NT2/D1 (cell line): ENCODE measurements around the gene ANKRD2.

ENCODE experiments used
- DNase-seq: peaks from one replicate; pipeline ENCODE4 v3.0.0-alpha.2; 2011; ENCODE audit warnings: low read depth, low spot score
- H3K27me3 ChIP-seq: 2 replicates; pipeline ENCODE4 v1.6.0; 2011; ENCODE audit warnings: mild to moderate bottlenecking; ENCODE audit not compliant: insufficient read length, insufficient read depth
- H3K36me3 ChIP-seq: 2 replicates; pipeline ENCODE4 v1.6.1; 2011; ENCODE audit warnings: mild to moderate bottlenecking, low read length, mixed read lengths; ENCODE audit not compliant: insufficient read depth, insufficient read length
- H3K4me1 ChIP-seq: 2 replicates; pipeline ENCODE4 v1.5.1; 2011; ENCODE audit not compliant: insufficient read depth, insufficient read length
- H3K4me3 ChIP-seq: 2 replicates; pipeline ENCODE4 v1.5.1; 2011; ENCODE audit warnings: low read depth; ENCODE audit not compliant: insufficient read length
- H3K9ac ChIP-seq: 2 replicates; pipeline ENCODE4 v1.6.0; 2011; ENCODE audit warnings: low read depth; ENCODE audit not compliant: insufficient read length
- H3K9me3 ChIP-seq: 2 replicates; pipeline ENCODE4 v1.5.1; 2011; ENCODE audit warnings: mild to moderate bottlenecking, low read length; ENCODE audit not compliant: insufficient read depth
- SUZ12 ChIP-seq: IDR thresholded peaks from 2 replicates; pipeline ENCODE4 v1.6.1; 2011; ENCODE audit not compliant: insufficient read length, insufficient read depth; ENCODE audit errors: extremely low read depth
- YY1 ChIP-seq: IDR thresholded peaks from 2 replicates; pipeline ENCODE4 v1.6.1; 2011; ENCODE audit not compliant: insufficient read length, insufficient read depth
- ZNF274 ChIP-seq: IDR thresholded peaks from 2 replicates; pipeline ENCODE4 v1.6.1; 2011; ENCODE audit warnings: mild to moderate bottlenecking, low read depth, low read length

ANKRD2 gene

DNA sequence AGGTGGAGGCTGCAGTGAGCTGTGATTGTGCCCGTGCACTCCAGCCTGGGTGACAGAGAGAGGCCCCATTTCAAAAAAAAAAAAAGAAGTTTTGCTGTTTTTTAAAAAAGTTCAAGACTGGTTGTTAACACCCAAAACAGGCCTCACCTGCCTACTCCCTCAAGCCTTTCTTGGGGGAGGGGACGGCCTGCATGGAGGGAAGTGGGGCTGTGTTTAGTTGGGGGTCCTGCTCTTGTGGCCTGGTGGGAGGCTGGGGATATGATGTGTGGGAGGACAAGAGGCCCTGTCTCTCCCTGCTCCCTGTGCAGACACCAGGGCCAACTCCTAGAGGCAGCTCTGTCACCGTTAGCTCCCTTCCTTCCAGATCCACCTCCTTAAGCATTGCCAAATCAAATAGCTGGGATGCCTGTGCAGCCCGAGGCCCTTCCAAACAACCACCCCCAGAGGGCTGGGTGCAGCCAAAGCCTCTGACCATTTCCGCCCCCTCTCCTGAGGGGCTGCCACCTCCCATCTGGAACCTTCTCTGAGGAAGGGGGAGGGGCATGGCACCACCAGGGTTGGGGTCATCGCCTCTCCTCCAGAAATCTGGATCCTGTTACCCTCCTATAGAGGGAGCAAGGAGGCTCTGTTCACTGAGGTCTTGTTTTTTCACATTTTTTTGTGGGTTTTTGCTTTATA is 32.9 kb upstream of the ANKRD2 start:
- no peak overlapping the region for H3K9ac ChIP-seq
- no peak overlapping the region for H3K4me3 ChIP-seq

DNA sequence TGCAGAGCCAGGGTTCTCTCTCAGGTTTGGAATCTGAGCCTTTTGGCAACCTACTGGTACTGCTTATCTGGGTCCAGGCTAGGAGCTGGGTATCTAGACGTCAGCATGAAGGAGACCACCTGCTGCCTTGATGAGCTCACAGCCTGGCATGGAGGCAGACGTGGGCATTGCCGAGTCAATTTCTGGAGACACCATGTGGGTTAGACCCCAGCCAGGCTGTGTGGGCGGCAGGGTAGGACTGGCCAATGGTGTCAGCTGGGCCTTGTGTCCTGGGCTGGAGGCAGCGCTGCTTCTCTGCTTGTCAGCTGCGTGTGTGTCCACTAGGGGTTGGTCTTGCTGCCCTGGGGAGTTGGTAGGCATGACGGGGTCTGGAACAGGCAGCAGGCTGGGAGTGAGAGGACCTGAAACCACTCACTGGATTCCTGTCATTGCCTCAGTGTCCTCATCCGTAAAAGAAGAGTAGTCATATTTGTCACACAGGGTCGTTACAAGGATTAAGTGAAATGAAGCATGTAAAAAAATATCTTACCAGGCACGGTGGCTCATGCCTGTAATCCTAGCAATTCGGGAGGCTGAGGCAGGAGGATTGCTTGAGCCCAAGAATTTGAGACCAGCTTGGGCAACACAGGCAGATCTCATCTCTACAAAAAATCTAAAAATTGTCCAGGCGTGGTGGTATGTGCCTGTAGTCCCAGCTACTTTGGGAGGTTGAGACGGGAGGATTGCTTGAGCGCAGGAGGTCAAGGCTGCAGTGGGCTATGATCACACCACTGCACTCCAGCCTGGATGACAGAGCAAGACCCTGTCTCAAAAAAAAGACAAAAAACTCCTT is 31.7 kb upstream of the ANKRD2 start:
- DNase-seq = no peak
- Histone ChIP-seq H3K4me3 (no peak overlapping the region), H3K9me3 (no peaks in the 10 kb centered on the region), H3K4me1 (peaks cover 16% of the 10 kb centered on the region), H3K36me3 (no peaks in the 10 kb centered on the region), H3K9ac (no peak overlapping the region), H3K27me3 (no peaks in the 10 kb centered on the region)
- no peak for TF ChIP-seq YY1
- no peak for TF ChIP-seq SUZ12
- TF ChIP-seq ZNF274 = no peak

More for the DNA sequence above, 32.9 kb upstream of the ANKRD2 start:
- Histone ChIP-seq H3K4me1 (peaks cover 16% of the 10 kb centered on the region), H3K27me3 (no peaks in the 10 kb centered on the region), H3K36me3 (no peaks in the 10 kb centered on the region), H3K9me3 (no peaks in the 10 kb centered on the region)
- no peak for DNase-seq
- TF ChIP-seq YY1 (no peak), ZNF274 (no peak), SUZ12 (no peak)

DNA sequence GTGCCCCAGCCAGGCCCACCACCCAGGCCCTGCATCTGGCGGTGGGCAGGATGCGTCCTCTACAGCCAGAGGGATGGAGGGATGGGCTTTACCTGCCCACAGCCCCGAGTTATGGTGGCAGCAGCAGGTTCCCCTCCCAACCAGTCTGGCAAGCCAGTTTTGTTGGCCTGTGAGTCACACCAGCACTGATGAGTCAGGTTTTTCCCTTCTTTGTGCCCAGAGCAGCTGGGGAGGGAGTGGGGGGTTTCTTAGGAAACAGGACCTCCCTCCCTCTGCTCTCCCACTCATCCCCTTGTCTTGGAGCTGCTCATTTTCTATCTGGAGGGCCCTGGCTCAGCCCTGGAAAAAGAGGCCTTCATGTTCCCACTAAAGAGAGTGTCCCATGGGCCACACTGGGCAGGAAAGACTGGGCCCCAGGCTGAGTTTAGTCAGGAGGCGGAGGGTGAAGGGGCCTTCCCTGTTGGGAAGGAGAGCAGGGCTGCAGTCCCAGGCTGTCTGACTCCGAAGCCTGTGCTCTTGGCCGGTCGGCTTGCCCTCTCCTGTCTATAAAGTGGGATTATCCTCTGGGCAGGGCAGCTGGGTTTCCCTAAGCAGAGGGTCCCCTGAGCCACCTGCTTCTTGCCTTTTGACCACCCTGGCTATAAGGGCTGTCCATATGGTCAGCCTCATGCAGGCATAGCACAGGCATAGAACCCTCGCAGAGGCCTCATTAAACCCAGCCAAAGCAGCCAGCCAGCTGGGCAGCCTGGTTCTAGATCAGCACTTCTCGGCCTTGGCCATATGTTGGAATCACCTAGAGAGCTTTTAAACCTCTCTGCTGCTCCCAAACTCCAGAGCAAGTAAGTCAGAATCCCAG is 30.2 kb upstream of the ANKRD2 start:
- Histone ChIP-seq H3K4me3 (no peak overlapping the region), H3K9me3 (no peaks in the 10 kb centered on the region), H3K36me3 (no peaks in the 10 kb centered on the region), H3K9ac (peak overlapping the region; percentile 58), H3K27me3 (no peaks in the 10 kb centered on the region), H3K4me1 (peaks cover 21% of the 10 kb centered on the region)
- TF ChIP-seq ZNF274 = no peak
- TF ChIP-seq YY1 = no peak
- TF ChIP-seq SUZ12 = no peak
- DNase-seq = peak; percentile 55

DNA sequence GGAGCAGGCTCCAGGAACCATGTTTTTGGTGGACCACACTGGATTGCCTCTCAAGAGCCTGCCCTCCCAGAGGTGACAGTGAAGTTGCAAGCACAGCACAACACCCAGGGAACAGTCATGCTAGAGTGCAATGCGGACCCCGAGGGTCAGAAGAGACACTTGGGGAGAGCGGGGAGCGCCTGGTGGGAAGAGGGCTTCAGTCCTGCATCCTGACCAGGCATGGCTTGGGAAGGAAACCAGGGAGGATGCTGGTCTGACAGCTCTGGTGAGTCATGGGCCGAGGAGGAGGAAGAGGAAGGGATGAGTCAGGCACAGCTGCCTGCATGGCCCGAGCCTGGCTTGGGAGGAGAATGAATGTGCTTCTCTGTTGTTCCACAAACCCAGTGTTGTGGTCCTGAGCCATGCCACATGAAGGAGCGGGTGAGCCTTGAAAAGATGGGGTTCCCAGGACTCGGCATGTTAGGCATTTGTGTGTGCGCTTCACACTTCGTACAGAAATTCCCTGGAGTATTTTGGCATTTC is 29.5 kb upstream of the ANKRD2 start:
- no peak overlapping the region for H3K4me3 ChIP-seq

DNA sequence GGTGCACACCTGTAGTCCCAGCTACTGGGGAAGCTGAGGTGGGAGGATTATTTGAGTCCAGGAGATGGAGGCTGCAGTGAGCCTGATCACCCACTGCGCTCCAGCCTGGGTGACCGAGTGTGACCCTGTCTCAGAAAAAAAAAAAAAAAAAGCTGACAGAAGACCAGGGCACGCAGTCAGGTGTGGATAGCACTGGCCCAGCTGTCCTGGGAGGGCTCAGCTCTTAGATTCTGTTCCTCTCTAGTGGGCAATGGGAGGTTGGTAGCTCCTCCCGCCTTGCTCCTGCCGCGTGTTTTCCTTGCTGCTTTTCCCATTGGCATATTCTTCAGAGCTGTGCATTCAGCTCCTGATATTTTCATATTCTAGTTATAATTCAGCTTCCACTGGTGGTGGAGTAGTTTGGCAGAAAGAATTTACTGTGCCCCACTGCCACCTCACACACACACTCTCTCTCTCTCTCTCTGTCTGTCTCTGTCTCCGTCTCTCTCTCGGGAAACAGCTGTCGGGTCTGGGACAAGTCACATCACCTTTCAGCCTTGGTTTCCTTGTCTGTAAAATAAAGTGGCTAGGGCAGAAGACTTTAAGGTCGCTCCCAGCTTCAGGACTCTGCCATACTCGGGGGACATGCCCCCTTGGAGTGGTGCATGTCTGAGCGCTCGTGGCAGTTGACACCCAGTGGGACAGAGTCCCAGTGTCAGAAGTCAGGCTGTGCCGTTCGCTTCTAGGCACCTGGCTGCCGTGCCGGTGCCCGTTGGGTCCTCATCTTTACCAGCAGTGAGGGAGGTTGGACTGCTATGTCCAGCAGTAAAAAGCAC is 25.9 kb upstream of the ANKRD2 start:
- Histone ChIP-seq H3K9me3 (no peaks in the 10 kb centered on the region), H3K4me1 (peaks cover 26% of the 10 kb centered on the region), H3K36me3 (no peaks in the 10 kb centered on the region), H3K9ac (no peak overlapping the region), H3K4me3 (no peak overlapping the region), H3K27me3 (no peaks in the 10 kb centered on the region)
- TF ChIP-seq SUZ12 (no peak), YY1 (no peak), ZNF274 (no peak)
- no peak for DNase-seq

More for the DNA sequence above, 29.5 kb upstream of the ANKRD2 start:
- H3K4me1 ChIP-seq = peaks cover 21% of the 10 kb centered on the region
- H3K9ac ChIP-seq = no peak overlapping the region
- no peaks in the 10 kb centered on the region for H3K27me3 ChIP-seq
- H3K36me3 ChIP-seq = no peaks in the 10 kb centered on the region
- no peak for DNase-seq
- TF ChIP-seq ZNF274 = no peak
- no peaks in the 10 kb centered on the region for H3K9me3 ChIP-seq

DNA sequence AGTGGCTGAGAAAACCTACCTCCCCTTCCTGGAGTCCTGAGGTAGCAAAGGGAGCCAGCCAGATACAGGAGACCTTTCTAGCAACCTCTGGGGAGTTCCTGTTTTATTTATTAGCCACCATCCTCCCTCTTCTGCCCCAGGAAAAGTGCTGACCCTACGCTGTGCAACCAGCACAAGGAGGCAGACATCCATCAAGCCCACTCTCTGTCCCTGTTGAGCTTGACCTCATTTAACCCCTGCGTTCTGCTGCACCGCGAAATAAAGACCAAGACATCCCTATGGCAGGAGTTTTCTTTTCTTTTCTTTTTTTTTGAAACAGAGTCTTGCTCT is 25.3 kb upstream of the ANKRD2 start:
- H3K27me3 ChIP-seq = no peaks in the 10 kb centered on the region
- no peak for TF ChIP-seq ZNF274
- TF ChIP-seq SUZ12 = no peak
- no peak for TF ChIP-seq YY1
- no peak overlapping the region for H3K4me3 ChIP-seq
- H3K9ac ChIP-seq = no peak overlapping the region
- no peaks in the 10 kb centered on the region for H3K36me3 ChIP-seq
- no peak for DNase-seq
- H3K9me3 ChIP-seq = no peaks in the 10 kb centered on the region
- peaks cover 26% of the 10 kb centered on the region for H3K4me1 ChIP-seq

DNA sequence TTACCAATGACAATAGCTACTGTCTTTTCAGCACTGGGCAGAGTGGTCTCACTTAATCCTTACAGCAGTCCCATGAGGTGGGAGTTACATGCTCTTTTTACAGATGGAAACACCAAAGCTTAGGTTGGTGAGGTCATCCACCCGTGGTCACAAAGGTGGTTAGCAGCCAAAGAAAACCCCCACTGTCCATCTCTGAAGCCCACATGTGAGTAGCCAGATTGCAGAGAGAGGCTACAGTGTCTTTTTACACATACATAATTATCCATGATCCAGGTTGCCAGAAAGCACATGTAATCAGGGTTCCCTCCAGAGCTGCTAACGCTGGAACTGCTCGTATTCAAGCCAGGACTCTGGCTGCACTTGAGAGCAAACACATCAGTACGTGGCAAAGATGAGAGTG is 24.6 kb upstream of the ANKRD2 start:
- TF ChIP-seq YY1 (no peak), ZNF274 (no peak), SUZ12 (no peak)
- DNase-seq = no peak
- no peak overlapping the region for H3K9ac ChIP-seq
- no peaks in the 10 kb centered on the region for H3K9me3 ChIP-seq
- H3K4me3 ChIP-seq = no peak overlapping the region
- H3K27me3 ChIP-seq = no peaks in the 10 kb centered on the region
- peaks cover 21% of the 10 kb centered on the region for H3K4me1 ChIP-seq
- H3K36me3 ChIP-seq = peaks cover 3% of the 10 kb centered on the region
